HepG2 (cell line): Measurements from ENCODE around the gene BTBD8.

Experiments
- ATF1 ChIP-seq: IDR thresholded peaks from 2 replicates; pipeline ENCODE4 v1.6.1; 2016; ENCODE audit warnings: mild to moderate bottlenecking, control low read depth
- SATB2 ChIP-seq: sonication (generic); formaldehyde crosslinking; IDR thresholded peaks from 2 replicates; pipeline ENCODE4 v1.5.0; 2020; ENCODE audit warnings: missing genetic modification reagents
- TAF1 ChIP-seq: sonication (generic); formaldehyde crosslinking; IDR thresholded peaks from 2 replicates; pipeline ENCODE4 v1.4.0; 2020; ENCODE audit warnings: missing genetic modification reagents
- ZBTB8A ChIP-seq: sonication (generic); formaldehyde crosslinking; IDR thresholded peaks from 2 replicates; pipeline ENCODE4 v1.4.0; 2020; ENCODE audit warnings: mild to moderate bottlenecking, low read depth, missing genetic modification reagents, borderline replicate concordance
- ZNF263 ChIP-seq: sonication (generic); formaldehyde crosslinking; IDR thresholded peaks from 2 replicates; pipeline ENCODE4 v1.4.0; 2020; ENCODE audit warnings: missing genetic modification reagents
- TF ChIP-seq, protein P1 (sequence below): sonication (generic); formaldehyde crosslinking; IDR thresholded peaks from 2 replicates; pipeline ENCODE4 v1.4.0; 2020; ENCODE audit warnings: low read depth, mild to moderate bottlenecking, missing genetic modification reagents
- TF ChIP-seq, protein P2 (sequence below): IDR thresholded peaks from 2 replicates; pipeline ENCODE4 v1.6.1; 2012; ENCODE audit warnings: inconsistent platforms

DNA sequence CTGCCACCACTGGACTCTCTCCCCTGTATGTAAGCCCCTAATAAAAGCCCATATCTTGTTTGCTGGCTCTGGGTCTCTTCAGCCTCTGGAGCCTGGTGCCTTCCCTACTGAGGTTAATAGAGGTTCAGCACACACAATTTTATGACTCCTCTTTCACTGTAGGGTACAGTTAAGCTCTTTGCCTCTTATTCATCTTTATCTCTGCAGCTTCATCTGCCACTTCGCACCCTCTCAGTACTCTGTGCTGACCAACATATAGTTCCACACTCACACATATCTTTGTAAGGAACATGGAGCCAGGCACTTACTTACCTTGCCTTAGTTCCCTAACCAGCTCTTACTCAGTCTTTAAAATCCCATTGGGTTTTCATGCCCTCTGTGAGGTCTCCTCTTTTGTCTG, 4.5 kb downstream of the BTBD8 start:
- TF ChIP-seq TAF1 (CRISPR knock-in tag), result no peak
- no peak for TF ChIP-seq ZBTB8A (CRISPR knock-in tag)
- no peak for TF ChIP-seq ATF1 (CRISPR knock-in tag)
- TF ChIP-seq, protein P1, sequence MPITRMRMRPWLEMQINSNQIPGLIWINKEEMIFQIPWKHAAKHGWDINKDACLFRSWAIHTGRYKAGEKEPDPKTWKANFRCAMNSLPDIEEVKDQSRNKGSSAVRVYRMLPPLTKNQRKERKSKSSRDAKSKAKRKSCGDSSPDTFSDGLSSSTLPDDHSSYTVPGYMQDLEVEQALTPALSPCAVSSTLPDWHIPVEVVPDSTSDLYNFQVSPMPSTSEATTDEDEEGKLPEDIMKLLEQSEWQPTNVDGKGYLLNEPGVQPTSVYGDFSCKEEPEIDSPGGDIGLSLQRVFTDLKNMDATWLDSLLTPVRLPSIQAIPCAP, result no peak
- no peak for TF ChIP-seq SATB2 (CRISPR knock-in tag)
- TF ChIP-seq, protein P2, sequence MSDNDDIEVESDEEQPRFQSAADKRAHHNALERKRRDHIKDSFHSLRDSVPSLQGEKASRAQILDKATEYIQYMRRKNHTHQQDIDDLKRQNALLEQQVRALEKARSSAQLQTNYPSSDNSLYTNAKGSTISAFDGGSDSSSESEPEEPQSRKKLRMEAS, result no peak
- no peak for TF ChIP-seq ZNF263 (CRISPR knock-in tag)
